LNCaP clone FGC (cell line): ENCODE data around the gene ATP6V1B1.

ENCODE experiments used
- DNase-seq: peaks from one replicate; pipeline ENCODE4 v3.0.0-alpha.2; 2011; ENCODE audit warnings: low read depth
- H3K4me3 ChIP-seq: 2 replicates; pipeline ENCODE4 v1.5.1; 2011; ENCODE audit warnings: mild to moderate bottlenecking, low read depth, low read length, control low read depth
- TF ChIP-seq, protein P1 (sequence below): IDR thresholded peaks from 2 replicates; pipeline ENCODE4 v1.5.1; 2012; ENCODE audit warnings: mild to moderate bottlenecking; ENCODE audit not compliant: control insufficient read depth, insufficient read depth; ENCODE audit errors: extremely low read depth

Gene ATP6V1B1

DNA sequence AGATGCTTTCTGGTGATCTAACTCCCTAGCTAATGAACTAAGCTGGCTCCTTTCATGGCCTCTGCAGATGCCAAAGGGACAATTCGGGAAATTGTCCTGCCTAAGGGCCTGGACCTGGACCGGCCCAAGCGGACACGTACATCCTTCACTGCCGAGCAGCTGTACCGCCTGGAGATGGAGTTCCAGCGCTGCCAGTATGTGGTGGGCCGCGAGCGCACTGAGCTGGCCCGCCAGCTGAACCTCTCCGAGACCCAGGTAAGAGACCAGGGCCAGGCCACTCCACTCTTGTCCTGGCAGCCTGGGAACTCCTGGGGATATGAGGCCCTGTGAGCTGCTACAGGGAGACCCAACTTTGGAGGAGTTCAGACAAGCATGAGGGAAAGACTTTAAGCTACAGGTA lies 14.7 kb upstream of the ATP6V1B1 start:
- H3K4me3 ChIP-seq: no peak overlapping the region
- TF ChIP-seq, protein P1, sequence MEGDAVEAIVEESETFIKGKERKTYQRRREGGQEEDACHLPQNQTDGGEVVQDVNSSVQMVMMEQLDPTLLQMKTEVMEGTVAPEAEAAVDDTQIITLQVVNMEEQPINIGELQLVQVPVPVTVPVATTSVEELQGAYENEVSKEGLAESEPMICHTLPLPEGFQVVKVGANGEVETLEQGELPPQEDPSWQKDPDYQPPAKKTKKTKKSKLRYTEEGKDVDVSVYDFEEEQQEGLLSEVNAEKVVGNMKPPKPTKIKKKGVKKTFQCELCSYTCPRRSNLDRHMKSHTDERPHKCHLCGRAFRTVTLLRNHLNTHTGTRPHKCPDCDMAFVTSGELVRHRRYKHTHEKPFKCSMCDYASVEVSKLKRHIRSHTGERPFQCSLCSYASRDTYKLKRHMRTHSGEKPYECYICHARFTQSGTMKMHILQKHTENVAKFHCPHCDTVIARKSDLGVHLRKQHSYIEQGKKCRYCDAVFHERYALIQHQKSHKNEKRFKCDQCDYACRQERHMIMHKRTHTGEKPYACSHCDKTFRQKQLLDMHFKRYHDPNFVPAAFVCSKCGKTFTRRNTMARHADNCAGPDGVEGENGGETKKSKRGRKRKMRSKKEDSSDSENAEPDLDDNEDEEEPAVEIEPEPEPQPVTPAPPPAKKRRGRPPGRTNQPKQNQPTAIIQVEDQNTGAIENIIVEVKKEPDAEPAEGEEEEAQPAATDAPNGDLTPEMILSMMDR: no peak
- DNase-seq: no peak

DNA sequence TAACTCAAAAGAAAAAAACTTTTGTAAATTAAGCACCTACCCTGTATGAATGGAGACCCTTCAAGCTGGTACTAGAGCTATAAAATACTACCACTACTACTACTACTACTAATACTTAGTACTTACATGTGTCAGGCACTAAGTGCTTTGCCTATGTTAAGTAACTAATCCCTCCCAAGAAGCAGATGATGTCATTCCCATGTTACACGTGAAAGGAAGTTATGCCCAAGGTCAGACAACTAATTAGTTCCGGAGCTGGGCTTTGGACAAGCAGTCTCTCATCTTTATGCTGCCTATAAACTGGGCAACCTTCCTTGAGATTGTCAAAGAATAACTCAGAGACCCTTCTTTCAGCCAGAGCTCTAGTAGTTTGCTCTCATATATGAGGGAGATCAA lies 13.9 kb upstream of the ATP6V1B1 start:
- TF ChIP-seq, protein P1: no peak
- no peak overlapping the region for H3K4me3 ChIP-seq
- DNase-seq: no peak

DNA sequence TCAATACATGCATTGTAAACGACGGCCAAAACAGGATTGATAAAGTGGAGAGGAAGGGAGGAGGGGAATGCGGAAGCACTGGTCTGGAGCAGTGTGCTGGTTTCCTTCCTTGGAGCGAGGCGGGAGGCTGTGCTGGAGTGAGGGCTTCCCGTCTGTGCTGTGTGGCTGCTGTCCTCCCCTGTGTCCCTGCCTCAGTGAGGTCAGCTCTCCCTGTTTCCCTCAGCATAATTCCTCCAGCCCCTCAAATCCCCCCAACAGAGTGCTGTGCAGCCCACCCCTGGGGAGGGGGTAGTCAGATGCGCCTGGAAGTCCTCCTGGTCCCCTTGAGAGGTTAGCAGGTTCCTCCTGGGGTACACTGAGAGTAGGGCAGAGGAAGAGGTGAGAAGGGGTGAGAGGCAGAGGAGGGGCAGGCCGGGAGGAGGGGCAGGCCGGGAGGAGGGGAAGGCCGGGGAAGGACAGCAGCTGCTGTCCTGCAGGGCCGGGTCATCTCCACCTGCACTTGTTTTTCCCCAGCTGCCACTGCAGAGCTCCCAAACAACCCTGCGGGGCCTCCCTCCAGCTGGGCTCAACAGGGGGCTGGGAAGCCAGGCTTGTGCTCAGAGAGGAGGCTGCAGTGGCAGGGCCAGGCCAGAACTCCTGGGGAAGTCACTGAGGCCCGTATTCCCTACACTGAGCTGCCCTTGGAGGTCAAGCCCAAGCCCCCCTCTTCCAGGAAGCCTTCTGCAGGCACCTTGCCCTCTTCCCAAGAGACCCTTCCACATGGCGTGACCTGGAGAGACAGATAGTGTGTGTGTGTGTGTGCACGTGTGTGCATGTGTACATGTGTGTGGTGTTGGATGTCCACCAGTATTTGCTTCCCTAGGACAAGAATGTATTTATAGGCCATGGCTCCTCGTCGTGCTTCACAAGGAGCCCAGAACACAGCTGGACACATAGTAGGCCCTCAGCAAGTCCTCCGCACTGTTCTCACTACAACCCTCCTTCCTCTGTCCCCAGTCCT lies 13.2 kb upstream of the ATP6V1B1 start:
- TF ChIP-seq, protein P1: no peak
- no peak overlapping the region for H3K4me3 ChIP-seq
- DNase-seq: no peak

DNA sequence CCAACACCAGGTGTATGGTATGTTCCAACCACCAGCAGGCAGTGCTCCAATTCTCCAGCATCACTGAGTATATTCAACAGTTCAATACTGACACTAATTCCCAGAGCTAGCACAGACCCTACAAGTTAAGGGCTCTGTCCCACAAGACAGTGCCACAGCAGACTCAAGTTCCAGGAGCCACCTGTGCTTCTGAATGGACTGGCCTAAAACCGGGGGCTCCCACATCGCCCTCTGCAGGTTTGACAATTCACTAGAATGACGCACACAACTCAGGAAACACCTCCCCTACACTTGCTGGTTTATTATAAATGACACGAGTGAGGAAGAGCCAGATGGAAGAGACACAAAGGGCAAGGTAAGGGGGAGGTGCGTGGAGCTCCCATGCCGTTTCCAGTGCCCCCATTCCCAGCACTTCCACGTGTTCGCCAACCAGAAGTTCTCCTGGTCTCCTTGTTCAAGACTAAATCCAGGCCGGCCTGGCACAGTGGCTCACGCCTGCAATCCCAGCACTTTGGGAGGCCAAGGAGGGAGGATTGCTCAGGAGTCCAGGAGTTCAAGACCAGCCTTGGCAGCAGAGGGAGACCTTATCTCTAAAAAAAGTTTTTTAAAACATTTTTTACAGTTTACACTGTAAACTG lies 12.2 kb upstream of the ATP6V1B1 start:
- TF ChIP-seq, protein P1: no peak
- no peak for DNase-seq
- no peak overlapping the region for H3K4me3 ChIP-seq

DNA sequence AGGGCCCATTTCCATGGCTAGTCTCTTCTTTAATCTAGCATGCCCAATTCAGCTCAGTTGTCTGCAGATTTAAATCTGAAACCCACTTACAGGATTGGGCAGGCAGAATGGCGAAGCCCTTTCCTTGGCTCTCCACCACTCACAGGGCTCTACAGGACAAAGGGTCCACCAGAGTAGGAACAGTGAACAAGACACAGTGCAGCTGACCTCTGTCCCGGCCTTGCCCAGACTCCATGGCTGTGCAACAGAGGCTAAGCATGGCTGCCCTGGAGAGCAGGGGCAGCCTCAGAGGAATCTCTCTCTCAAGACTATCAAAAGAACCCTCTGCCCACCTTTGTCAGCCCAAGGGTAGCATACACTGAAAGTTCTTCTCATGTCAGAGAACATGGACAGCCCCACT lies 9.7 kb upstream of the ATP6V1B1 start:
- TF ChIP-seq, protein P1: no peak
- no peak overlapping the region for H3K4me3 ChIP-seq
- no peak for DNase-seq

DNA sequence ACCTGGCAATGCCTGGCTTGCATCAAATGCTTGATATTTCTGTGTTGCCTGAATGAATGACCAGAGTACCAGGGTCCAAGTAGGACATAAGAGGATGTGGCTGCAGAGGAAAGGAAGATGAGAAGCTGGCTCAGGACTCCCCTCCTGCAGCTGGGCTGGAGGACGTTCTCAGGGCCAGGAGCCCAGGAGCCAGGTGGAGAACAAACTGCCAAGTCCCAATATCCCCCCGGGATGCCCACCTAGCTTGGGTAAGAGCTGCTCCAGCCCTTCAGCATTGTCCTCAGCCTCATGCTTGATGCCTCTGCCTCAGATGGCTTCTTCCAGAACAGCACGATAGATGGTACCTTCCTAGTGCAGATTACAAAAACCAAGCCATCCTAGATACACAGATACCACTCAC lies 8.6 kb upstream of the ATP6V1B1 start:
- no peak overlapping the region for H3K4me3 ChIP-seq
- TF ChIP-seq, protein P1: no peak
- no peak for DNase-seq

DNA sequence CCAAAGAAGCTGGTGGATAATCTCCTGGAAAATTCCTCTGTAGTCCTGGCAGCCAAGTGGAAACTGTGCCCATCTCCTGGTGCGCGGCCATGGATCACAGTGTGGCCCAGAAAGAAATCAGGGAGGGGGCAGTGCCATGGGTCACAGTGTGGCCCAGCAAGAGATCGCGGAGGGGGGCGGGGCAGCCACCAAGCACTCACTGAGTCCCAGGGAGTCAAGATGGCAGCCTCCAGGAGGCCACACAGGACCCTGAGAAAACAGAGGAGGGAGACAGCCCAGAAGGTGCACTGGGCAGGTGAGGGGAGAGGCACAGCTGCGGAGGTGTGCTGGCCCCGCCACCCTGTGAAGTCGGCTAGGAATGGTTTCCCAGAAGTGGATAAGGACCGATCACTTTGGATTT lies 8.1 kb upstream of the ATP6V1B1 start:
- TF ChIP-seq, protein P1: no peak
- no peak overlapping the region for H3K4me3 ChIP-seq
- DNase-seq: no peak
